Osteocyte (in vitro differentiated cells): ENCODE measurements around the gene TRMO. TPM values are rescaled to one million over a fixed set of nuclear protein-coding genes. Genes with fewer than 3 reads are reported as not detected.
"Not testable (repeated sequence)": the region's sequence is repeated elsewhere in the genome, so short reads cannot be mapped to it uniquely, and the experiment has no call there.

Source experiments
- DNase-seq: peaks from one replicate; pipeline ENCODE4 v3.0.0; 2021; ENCODE audit warnings: mixed read lengths; ENCODE audit not compliant: unreplicated experiment; ENCODE audit errors: extremely low spot score
- H3K27ac Mint-ChIP-seq: one replicate; pipeline ENCODE4 v1.8.0; 2021; ENCODE audit warnings: mild to moderate bottlenecking, mixed read lengths; ENCODE audit not compliant: unreplicated experiment
- H3K27me3 Mint-ChIP-seq: one replicate; pipeline ENCODE4 v1.8.0; 2021; ENCODE audit warnings: mixed read lengths; ENCODE audit not compliant: unreplicated experiment
- H3K36me3 Mint-ChIP-seq: one replicate; pipeline ENCODE4 v1.8.0; 2021; ENCODE audit warnings: mixed read lengths; ENCODE audit not compliant: unreplicated experiment
- H3K4me1 Mint-ChIP-seq: one replicate; pipeline ENCODE4 v1.8.0; 2021; ENCODE audit warnings: mixed read lengths; ENCODE audit not compliant: unreplicated experiment
- H3K4me3 Mint-ChIP-seq: one replicate; pipeline ENCODE4 v1.8.0; 2021; ENCODE audit warnings: mild to moderate bottlenecking, moderate library complexity, mixed read lengths; ENCODE audit not compliant: unreplicated experiment
- H3K9me3 Mint-ChIP-seq: one replicate; pipeline ENCODE4 v1.8.0; 2021; ENCODE audit warnings: mixed read lengths; ENCODE audit not compliant: unreplicated experiment
- total RNA-seq: library from RNA; stranded (reverse); gene quantifications from 2 replicates; pipeline ENCODE4 v1.2.1, GENCODE V29; 2021
- TF ChIP-seq, protein P1 (sequence below): fragments of 200-600 bp; sonication (generic); IDR thresholded peaks from 2 replicates; pipeline ENCODE4 v1.5.0; 2021; ENCODE audit warnings: antibody characterized with exemption, mild to moderate bottlenecking, moderate library complexity

TRMO gene
- total RNA-seq, 1 donor from 2014 or later = 10.6 TPM

DNA sequence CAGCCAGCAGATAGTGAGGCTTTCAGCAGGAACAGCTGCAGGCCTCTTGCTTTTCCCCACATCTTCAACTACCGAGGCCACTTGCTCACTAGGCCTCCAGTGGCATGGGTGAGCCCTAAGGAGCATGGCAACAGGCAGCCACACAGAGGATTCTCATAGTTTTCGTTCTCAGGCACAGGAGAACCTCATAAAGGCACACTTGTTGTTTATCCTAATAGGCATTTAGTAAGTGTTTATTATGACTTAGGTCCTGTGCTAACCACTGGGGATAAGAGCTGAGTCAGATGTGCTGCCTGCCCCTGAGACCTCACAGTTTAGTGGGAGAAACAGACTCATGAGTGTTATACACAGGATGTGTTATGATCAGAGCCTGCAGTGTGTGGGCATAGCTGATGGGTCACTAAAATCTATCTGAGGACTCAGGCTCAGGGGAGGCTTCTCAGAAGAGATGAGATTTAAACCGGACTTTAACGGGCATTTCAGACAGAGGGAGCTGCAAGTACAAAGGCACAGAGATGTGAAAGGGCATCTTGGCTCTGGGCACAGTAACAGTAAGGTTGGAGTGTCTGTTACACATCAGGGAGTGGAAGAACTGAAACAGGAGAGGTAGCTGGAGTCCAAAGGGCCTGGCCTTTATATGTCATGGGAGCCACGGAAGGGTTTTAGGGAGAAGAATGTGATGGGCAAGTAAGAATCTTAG lies 36.7 kb upstream of the TRMO start:
- Mint-ChIP-seq H3K27ac (no peak overlapping the region), H3K27me3 (peaks cover 23% of the 10 kb centered on the region), H3K9me3 (no peaks in the 10 kb centered on the region), H3K36me3 (no peaks in the 10 kb centered on the region), H3K4me1 (no peaks in the 10 kb centered on the region), H3K4me3 (no peak overlapping the region)
- DNase-seq = no peak
- TF ChIP-seq, protein P1, sequence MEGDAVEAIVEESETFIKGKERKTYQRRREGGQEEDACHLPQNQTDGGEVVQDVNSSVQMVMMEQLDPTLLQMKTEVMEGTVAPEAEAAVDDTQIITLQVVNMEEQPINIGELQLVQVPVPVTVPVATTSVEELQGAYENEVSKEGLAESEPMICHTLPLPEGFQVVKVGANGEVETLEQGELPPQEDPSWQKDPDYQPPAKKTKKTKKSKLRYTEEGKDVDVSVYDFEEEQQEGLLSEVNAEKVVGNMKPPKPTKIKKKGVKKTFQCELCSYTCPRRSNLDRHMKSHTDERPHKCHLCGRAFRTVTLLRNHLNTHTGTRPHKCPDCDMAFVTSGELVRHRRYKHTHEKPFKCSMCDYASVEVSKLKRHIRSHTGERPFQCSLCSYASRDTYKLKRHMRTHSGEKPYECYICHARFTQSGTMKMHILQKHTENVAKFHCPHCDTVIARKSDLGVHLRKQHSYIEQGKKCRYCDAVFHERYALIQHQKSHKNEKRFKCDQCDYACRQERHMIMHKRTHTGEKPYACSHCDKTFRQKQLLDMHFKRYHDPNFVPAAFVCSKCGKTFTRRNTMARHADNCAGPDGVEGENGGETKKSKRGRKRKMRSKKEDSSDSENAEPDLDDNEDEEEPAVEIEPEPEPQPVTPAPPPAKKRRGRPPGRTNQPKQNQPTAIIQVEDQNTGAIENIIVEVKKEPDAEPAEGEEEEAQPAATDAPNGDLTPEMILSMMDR = no peak

DNA sequence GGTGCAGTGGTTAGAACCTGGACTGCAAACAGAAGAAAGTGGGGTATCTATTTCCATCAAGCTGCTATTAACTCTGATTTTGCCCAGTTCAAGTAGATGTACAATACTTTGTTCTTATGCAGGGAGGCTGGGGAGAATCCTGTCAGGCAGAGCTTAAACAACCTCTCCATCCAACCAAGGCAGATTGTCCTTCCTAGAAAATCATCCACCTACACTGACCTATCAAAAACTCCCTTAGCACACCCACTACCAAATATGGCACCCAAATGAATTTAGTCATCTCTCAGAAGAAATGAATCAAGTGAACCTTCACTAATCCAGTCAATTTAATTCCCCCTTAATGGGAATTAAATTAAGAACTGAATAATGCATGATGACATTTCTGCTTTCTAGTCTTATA lies 34.0 kb upstream of the TRMO start:
- no peaks in the 10 kb centered on the region for H3K9me3 Mint-ChIP-seq
- no peaks in the 10 kb centered on the region for H3K36me3 Mint-ChIP-seq
- H3K4me3 Mint-ChIP-seq = no peak overlapping the region
- no peaks in the 10 kb centered on the region for H3K4me1 Mint-ChIP-seq
- no peak overlapping the region for H3K27ac Mint-ChIP-seq
- TF ChIP-seq, protein P1 = no peak
- H3K27me3 Mint-ChIP-seq = peaks cover 20% of the 10 kb centered on the region
- no peak for DNase-seq

DNA sequence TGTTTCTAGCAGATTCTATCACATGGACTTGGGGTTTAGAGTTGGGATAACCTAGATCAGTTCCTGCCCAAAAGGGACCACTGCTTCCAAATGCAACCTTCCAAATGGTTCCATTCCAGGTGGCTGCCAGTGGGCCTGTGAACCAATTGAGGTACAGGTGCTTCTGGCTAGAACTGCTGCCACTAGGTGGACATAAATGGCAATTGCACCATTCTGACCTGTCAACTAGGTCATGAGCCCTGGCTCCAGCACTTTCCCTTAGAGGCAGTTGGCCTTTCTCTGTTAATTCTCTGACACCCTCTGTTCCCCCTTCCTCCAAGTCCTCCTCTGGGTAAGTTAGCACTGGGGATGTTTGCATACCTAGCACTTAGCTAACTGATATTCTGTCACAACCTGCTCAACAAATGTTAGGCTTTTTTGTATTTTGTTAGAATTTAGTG lies 32.3 kb upstream of the TRMO start:
- Mint-ChIP-seq H3K36me3 (no peaks in the 10 kb centered on the region), H3K4me3 (no peak overlapping the region), H3K4me1 (no peaks in the 10 kb centered on the region), H3K9me3 (no peaks in the 10 kb centered on the region), H3K27ac (no peak overlapping the region), H3K27me3 (peaks cover 28% of the 10 kb centered on the region)
- TF ChIP-seq, protein P1 = peak; percentile 42
- no peak for DNase-seq

DNA sequence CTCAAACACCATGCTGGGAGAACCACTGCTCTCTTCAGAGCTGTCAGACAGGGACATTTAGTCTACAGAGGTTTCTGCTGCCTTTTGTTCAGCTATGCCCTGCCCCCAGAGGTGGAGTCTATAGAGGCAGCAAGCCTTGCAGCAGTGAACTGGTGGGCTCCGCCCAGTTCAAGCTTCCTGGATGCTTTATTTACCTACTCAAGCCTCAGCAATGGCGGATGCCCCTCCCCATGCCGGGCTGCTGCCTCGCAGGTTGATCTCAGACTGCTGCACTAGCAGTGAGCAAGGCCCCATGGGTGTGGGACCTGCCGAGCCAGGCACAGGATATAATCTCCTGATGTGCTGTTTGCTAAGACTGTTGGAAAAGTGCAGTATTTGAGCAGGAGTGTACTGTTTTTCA lies 28.6 kb upstream of the TRMO start:
- not testable (repeated sequence) for H3K4me3 Mint-ChIP-seq, H3K9me3 Mint-ChIP-seq, H3K36me3 Mint-ChIP-seq, H3K4me1 Mint-ChIP-seq, DNase-seq, H3K27ac Mint-ChIP-seq
- H3K27me3 Mint-ChIP-seq = peaks cover 65% of the 10 kb centered on the region

DNA sequence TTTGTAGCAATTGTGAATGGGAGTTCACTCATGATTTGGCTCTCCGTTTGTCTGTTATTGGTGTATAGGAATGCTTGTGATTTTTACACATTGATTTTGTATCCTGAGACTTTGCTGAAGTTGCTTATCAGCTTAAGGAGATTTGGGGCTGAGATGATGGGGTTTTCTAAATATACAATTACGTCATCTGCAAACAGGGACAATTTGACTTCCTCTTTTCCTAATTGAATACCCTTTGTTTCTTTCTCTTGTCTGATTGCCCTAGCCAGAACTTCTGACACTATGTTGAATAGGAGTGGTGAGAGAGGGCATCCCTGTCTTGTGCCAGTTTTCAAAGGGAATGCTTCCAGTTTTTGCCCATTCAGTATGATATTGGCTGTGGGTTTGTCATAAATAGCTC lies 24.8 kb upstream of the TRMO start:
- not testable (repeated sequence) for H3K4me1 Mint-ChIP-seq, H3K27ac Mint-ChIP-seq, DNase-seq, H3K9me3 Mint-ChIP-seq, H3K36me3 Mint-ChIP-seq, H3K4me3 Mint-ChIP-seq
- H3K27me3 Mint-ChIP-seq = peaks cover 63% of the 10 kb centered on the region

DNA sequence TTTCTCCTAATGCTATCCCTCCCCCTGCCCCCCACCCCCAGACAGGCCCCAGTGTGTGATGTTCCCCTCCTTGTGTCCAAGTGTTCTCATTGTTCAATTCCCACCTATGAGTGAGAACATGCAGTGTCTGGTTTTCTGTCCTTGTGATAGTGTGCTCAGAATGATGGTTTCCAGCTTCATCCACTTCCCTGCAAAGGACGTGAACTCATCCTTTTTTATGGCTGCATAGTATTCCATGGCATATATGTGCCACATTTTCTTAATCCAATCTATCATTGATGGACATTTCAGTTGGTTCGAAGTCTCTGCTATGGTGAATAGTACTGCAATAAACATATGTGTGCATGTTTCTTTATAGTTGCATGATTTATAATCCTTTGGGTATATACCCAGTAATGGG lies 23.2 kb upstream of the TRMO start:
- not testable (repeated sequence) for H3K4me3 Mint-ChIP-seq, H3K4me1 Mint-ChIP-seq, DNase-seq, H3K9me3 Mint-ChIP-seq, H3K36me3 Mint-ChIP-seq, H3K27ac Mint-ChIP-seq
- H3K27me3 Mint-ChIP-seq = peaks cover 67% of the 10 kb centered on the region
